Activated CD8-positive, alpha-beta T cell treated with anti-CD3 and anti-CD28 coated beads for 36 hours (primary cell): ENCODE measurements around the gene LCN2. TPM values are rescaled to one million over a fixed set of nuclear protein-coding genes. Genes with fewer than 3 reads are reported as not detected.
"Not testable (repeated sequence)": the region's sequence is repeated elsewhere in the genome, so short reads cannot be mapped to it uniquely, and the experiment has no call there.

Experiments
- ATAC-seq: fragments of 200-7000 bp; cut with Tn5 transposase; one replicate; pipeline ENCODE4 v1.10.0; 2021; ENCODE audit warnings: mild to moderate bottlenecking, moderate library complexity
- CTCF ChIA-PET: fragments of 350-600 bp; sonication (Branson Sonifier 250); formaldehyde crosslinking; loops from one replicate; lab custom pipeline; 2021; ENCODE audit warnings: antibody characterized with exemption; lab: Charles Lee
- POLR2A ChIA-PET: fragments of 350-600 bp; sonication (Branson Sonifier 250); formaldehyde crosslinking; loops from one replicate; lab custom pipeline; 2021; ENCODE audit warnings: antibody characterized with exemption; lab: Charles Lee
- DNase-seq: peaks from one replicate; pipeline ENCODE4 v3.0.0-alpha.2; 2020
- H3K27ac Mint-ChIP-seq: one replicate; pipeline ENCODE4 v1.8.0; 2021; ENCODE audit warnings: mild to moderate bottlenecking, mixed read lengths
- H3K27me3 Mint-ChIP-seq: one replicate; pipeline ENCODE4 v1.8.0; 2021; ENCODE audit warnings: mixed read lengths
- H3K36me3 Mint-ChIP-seq: one replicate; pipeline ENCODE4 v1.8.0; 2021; ENCODE audit warnings: low read depth, mixed read lengths
- H3K4me1 Mint-ChIP-seq: one replicate; pipeline ENCODE4 v1.8.0; 2021; ENCODE audit warnings: low read depth, mixed read lengths
- H3K4me3 Mint-ChIP-seq: one replicate; pipeline ENCODE4 v1.8.0; 2021; ENCODE audit warnings: mild to moderate bottlenecking, moderate library complexity, mixed read lengths
- H3K9me3 Mint-ChIP-seq: one replicate; pipeline ENCODE4 v1.8.0; 2021; ENCODE audit warnings: mixed read lengths
- CTCF ChIP-seq: fragments of 200-600 bp; IDR thresholded peaks from one replicate; pipeline ENCODE4 v1.8.0; 2022; ENCODE audit warnings: antibody characterized with exemption, mild to moderate bottlenecking
- intact Hi-C: fragments of 100-400 bp; cut with micrococcal nuclease; formaldehyde crosslinking; loops from one replicate; pipeline ENCODE4 v1.10.0; 2022
- total RNA-seq, 2 experiments: library from RNA; stranded (reverse); gene quantifications; one replicate each; pipeline ENCODE4 v1.2.3, GENCODE V29; 2021

Gene LCN2
- total RNA-seq, 2 experiments from 2014 or later, result not detected

- POLR2A ChIA-PET, result no interaction called here
- H3K9me3 Mint-ChIP-seq, result no peaks in the 10 kb centered on the region
- peak; percentile 67 for ATAC-seq
Observed at GRCh38 chr9:128127568-128127989, 21.7 kb upstream of the LCN2 start, which contains the start of gene PTGES2. PTGES2 (minus strand) TSS chr9:128127729; CDS start chr9:128127717, 12 bp downstream.

GRCh38 chr9:128127990-128128835, 21.0 kb upstream of the LCN2 start:
- peaks cover 7% of the 10 kb centered on the region for H3K36me3 Mint-ChIP-seq
- TF ChIP-seq CTCF, result no peak
- no peaks in the 10 kb centered on the region for H3K27me3 Mint-ChIP-seq
- ChIA-PET POLR2A (interaction anchor here (0.6 to 1.5 kb wide), 4 partner anchors 9 to 101 kb away, joined by 3 to 4 read pairs (median 3); no protein-coding TSS in a partner anchor), CTCF (interaction anchor here (1.0 to 5.2 kb wide), 9 partner anchors 8 to 213 kb away, joined by 3 to 40 read pairs (median 5); no protein-coding TSS in a partner anchor)
- H3K27ac Mint-ChIP-seq, result peak overlapping the region; percentile 94
- H3K4me1 Mint-ChIP-seq, result peaks cover 29% of the 10 kb centered on the region
- ATAC-seq (peak; percentile 85), DNase-seq (peak; percentile 89)
- H3K4me3 Mint-ChIP-seq, result peak overlapping the region; percentile 92
- H3K9me3 Mint-ChIP-seq, result no peaks in the 10 kb centered on the region
- intact Hi-C loops, result no loop called here

More at GRCh38 chr9:128127568-128127989, 21.7 kb upstream of the LCN2 start, which contains the start of gene PTGES2:
- H3K4me1 Mint-ChIP-seq, result peaks cover 29% of the 10 kb centered on the region
- H3K27me3 Mint-ChIP-seq, result no peaks in the 10 kb centered on the region
- peak within 1 kb of the TSS; percentile 92 for H3K4me3 Mint-ChIP-seq
- no peak for TF ChIP-seq CTCF
- peak; percentile 82 for DNase-seq
- peak within 1 kb of the TSS; percentile 94 for H3K27ac Mint-ChIP-seq
- H3K36me3 Mint-ChIP-seq, result peaks cover 9% of the 10 kb centered on the region
- intact Hi-C loops, result no loop called here
- CTCF ChIA-PET, result interaction anchor here (1.2 to 5.2 kb wide), 5 partner anchors 10 to 214 kb away, joined by 3 to 40 read pairs (median 5); no protein-coding TSS in a partner anchor

DNA sequence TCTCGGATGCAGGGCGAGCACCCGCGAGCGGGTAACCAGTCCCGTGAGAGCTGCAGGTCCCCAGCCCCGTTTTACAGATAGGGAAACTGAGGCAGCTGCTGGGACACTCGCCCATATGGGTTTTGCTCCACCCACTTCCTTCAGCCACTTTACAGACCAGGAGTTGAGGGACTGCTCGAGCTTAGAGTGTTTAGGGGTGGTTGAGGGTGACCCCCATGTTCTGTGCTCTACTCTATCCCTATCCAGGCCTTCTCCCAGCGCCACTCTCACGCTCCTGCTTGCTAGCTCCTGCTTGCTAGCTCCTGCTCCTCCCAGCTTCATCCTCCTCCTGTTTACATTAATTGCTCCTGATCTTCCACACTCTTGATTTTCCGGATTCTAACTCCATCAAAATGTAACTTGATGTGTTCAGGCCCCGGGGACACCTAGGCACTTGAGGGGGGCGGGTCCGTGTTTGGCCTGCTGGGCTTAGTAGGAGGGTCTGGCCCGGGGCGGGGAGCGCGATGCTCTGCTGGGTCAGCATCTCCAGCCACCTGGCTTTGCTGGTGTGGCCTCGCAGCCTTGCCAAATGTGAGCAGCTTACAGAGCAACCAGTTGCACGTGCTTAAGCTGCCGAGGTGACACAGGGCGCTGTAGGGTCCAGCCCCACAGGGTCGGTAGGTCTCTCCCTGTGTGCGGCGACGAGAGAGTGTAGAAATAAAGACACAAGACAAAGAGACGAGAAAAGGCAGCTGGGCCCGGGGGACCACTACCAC, 20.2 kb upstream of the LCN2 start:
- no peak for TF ChIP-seq CTCF
- intact Hi-C loops, result no loop called here
- Mint-ChIP-seq H3K36me3 (peaks cover 3% of the 10 kb centered on the region), H3K9me3 (no peaks in the 10 kb centered on the region), H3K4me1 (peaks cover 29% of the 10 kb centered on the region), H3K4me3 (peak overlapping the region; percentile 92), H3K27me3 (no peaks in the 10 kb centered on the region), H3K27ac (peak overlapping the region; percentile 94)
- ChIA-PET CTCF (interaction anchor here (1.0 to 5.2 kb wide), 10 partner anchors 9 to 212 kb away, joined by 3 to 40 read pairs (median 4); no protein-coding TSS in a partner anchor), POLR2A (interaction anchor here (0.6 to 1.5 kb wide), 5 partner anchors 8 to 139 kb away, joined by 3 to 4 read pairs (median 3); no protein-coding TSS in a partner anchor)
- DNase-seq (no peak), ATAC-seq (no peak)

DNA sequence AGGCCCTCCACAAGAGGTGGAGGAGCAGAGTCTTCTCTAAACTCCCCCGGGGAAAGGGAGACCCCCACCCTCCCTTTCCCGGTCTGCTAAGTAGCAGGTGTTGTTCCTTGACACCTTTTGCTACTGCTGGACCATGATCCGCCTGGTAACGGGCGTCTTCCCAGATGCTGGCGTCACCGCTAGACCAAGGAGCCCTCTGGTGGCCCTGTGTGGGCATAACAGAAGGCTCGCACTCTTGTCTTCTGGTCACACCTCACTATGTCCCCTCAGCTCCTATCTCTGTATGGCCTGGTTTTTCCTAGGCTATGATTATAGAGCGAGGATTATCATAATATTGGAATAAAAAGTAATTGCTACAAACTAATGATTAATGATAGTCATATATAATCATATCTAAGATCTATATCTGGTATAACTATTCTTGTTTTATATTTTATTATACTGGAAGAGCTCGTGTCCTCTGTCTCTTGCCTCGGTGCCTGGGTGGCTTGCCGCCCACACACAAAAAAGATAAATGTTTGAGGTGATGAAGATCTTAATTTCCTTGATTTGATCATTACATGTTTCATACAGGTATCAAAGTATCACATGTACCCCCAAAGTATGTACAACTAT, 19.2 kb upstream of the LCN2 start:
- peaks cover 24% of the 10 kb centered on the region for H3K4me1 Mint-ChIP-seq
- ATAC-seq, H3K9me3 Mint-ChIP-seq, intact Hi-C loops, H3K27me3 Mint-ChIP-seq, POLR2A ChIA-PET, H3K4me3 Mint-ChIP-seq, H3K36me3 Mint-ChIP-seq, H3K27ac Mint-ChIP-seq: not testable (repeated sequence)
- peak; percentile 62 for TF ChIP-seq CTCF
- CTCF ChIA-PET, result interaction anchor here (0.6 to 5.2 kb wide), 2 partner anchors 12 to 80 kb away, joined by 3 to 40 read pairs; no protein-coding TSS in a partner anchor
- DNase-seq, result peak; percentile 75

DNA sequence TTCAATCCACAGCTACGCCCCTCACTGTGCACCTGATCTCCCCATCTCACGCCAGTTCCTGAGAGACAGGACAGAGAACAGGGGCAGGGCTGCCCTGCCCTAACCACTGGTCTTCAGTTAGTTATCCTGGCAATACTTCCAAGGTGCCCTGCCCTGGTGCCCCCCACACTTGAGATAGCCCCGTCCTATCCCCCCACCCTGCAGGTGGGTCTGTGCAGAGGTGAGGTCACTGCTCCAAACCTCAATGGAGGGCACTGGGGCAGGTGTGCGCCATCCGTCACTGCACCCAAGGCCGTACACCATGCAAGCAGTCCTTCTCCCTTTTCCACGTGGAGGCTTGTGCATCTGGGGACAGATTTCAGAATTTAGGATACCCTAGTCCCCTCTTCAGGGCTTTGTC, 18.6 kb upstream of the LCN2 start:
- POLR2A ChIA-PET, H3K4me3 Mint-ChIP-seq: not testable (repeated sequence)

DNA sequence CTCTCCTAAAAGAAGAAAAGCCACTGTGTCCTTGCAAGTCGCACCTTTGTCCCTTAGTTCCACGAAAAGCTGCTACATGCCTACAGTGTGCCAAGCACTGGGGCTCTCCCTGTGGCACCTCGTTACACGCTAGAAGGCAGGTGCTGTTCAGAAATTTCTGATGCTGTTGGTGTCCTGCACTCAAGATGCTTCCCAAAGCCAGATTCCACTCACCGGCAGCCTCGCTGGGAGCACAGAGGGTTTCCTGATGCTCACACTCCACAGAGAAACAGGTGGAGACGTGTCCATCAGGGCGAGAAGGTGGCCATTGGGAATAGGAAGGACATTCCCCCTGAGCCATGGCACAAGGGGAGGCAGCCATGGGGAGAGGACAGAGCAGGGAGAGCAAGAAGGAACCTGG, 17.9 kb upstream of the LCN2 start:
- H3K27ac Mint-ChIP-seq, H3K9me3 Mint-ChIP-seq, POLR2A ChIA-PET, intact Hi-C loops, H3K36me3 Mint-ChIP-seq, DNase-seq, CTCF ChIA-PET, ATAC-seq, H3K27me3 Mint-ChIP-seq, H3K4me3 Mint-ChIP-seq: not testable (repeated sequence)
- H3K4me1 Mint-ChIP-seq, result peaks cover 11% of the 10 kb centered on the region

More for the DNA sequence above, 18.6 kb upstream of the LCN2 start:
- H3K36me3 Mint-ChIP-seq, H3K27ac Mint-ChIP-seq, H3K27me3 Mint-ChIP-seq, ATAC-seq, DNase-seq, intact Hi-C loops, H3K9me3 Mint-ChIP-seq: not testable (repeated sequence)
- H3K4me1 Mint-ChIP-seq, result peaks cover 18% of the 10 kb centered on the region
- CTCF ChIA-PET, result interaction anchor here (0.6 kb wide), 1 partner anchor 79 kb away, joined by 3 read pairs; no protein-coding TSS in a partner anchor

DNA sequence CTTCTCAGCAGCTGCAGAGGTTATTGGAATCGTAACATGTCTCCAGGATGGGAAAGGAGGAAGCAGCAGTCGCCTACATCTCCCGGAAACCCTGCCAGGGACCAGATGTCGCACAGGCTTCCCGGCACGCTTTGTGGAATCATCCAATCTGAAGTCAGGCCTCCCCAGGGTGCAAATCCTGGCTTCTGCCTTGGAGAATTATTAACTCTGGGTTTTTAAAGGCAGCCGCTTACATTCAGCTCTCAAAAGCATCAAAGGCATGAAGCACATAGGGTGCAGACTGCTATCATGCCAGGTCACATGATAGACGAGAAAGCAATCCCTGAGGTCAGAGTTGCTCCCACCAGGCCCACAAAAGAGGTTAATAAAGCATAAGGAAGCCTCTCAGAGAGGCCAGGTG, 17.1 kb upstream of the LCN2 start:
- H3K36me3 Mint-ChIP-seq, result not testable (repeated sequence)

More for the DNA sequence above, 17.1 kb upstream of the LCN2 start:
- H3K4me1 Mint-ChIP-seq, DNase-seq, H3K9me3 Mint-ChIP-seq, H3K27me3 Mint-ChIP-seq, CTCF ChIA-PET, POLR2A ChIA-PET, intact Hi-C loops, H3K4me3 Mint-ChIP-seq, H3K27ac Mint-ChIP-seq, ATAC-seq: not testable (repeated sequence)
